ENCODE measurements around the gene P2RX6. TPM values are rescaled to one million over a fixed set of nuclear protein-coding genes. Genes with fewer than 3 reads are reported as not detected.
A peak's percentile ranks its signal among the peaks of the same experiment; 100 is the strongest.

P2RX6 gene
- total and polyA plus RNA-seq, 2 of the 4 experiments (the other 2 are of a cell fraction) = 0.90 to 1.6 TPM

- no peak overlapping the region for H3K56ac ChIP-seq (ENCODE audit: extremely low read depth, insufficient read depth, low read length)
Observed at GRCh38 chr22:21073023-21073422, 58.1 kb downstream of the P2RX6 start.

More at GRCh38 chr22:21073023-21073422, 58.1 kb downstream of the P2RX6 start:
- no peak for TF ChIP-seq ELK1 (IDR thresholded peaks at IDR 0.05; ENCODE audit: borderline replicate concordance, low read depth, low read length)
- no peak for TF ChIP-seq CHD1 (IDR thresholded peaks at IDR 0.05; ENCODE audit: low read depth, low read length)
- TF ChIP-seq MAZ (IDR thresholded peaks at IDR 0.05; ENCODE audit: borderline replicate concordance, low read depth, low read length) = no peak
- TF ChIP-seq MXI1 (IDR thresholded peaks at IDR 0.05; ENCODE audit: borderline replicate concordance, low read depth, low read length) = no peak
- no peak for TF ChIP-seq USF2 (IDR thresholded peaks at IDR 0.05; ENCODE audit: low read depth, low read length)
- no peak for TF ChIP-seq NFE2L2 (IDR thresholded peaks at IDR 0.05; ENCODE audit: low read depth, low read length)
- no peak for TF ChIP-seq RAD21 (IDR thresholded peaks at IDR 0.05; ENCODE audit: low read length)
- no peak for TF ChIP-seq RCOR1 (IDR thresholded peaks at IDR 0.05; ENCODE audit: insufficient replicate concordance, low read length)
- DNase-seq (no peak), ATAC-seq (ENCODE audit: low read depth) (no peak)
- ChIA-PET CTCF (interaction anchor here (1.2 kb wide), 1 partner anchor 9 kb away, joined by 3 read pairs; no protein-coding TSS in a partner anchor), POLR2A (ENCODE audit: unreplicated experiment) (no interaction called here)
- no peak overlapping the region for H3K27ac ChIP-seq (ENCODE audit: insufficient read depth, low read length)
- intact Hi-C loops (cut with micrococcal nuclease) (no loop called here), dilution Hi-C loops (cut with HindIII; ENCODE audit: low sequenced_read_pairs, unreplicated experiment) (no loop called here), in situ Hi-C loops (cut with MboI; ENCODE audit: low sequenced_read_pairs) (no loop called here)
- no peak overlapping the region for H4K91ac ChIP-seq (ENCODE audit: insufficient read depth, low read depth, low read length)
- H4K20me1 ChIP-seq (ENCODE audit: insufficient read depth, low read length) = no peaks in the 10 kb centered on the region
- H2AK9ac ChIP-seq (replicated peaks; ENCODE audit: low read depth, low read length, poor library complexity) = no peak overlapping the region
- peaks cover 10% of the 10 kb centered on the region; the same call in 1 of the 2 replicates for H3K9me3 ChIP-seq (ENCODE audit: control insufficient read depth, insufficient read depth, low read length)
- H3K23ac ChIP-seq (ENCODE audit: low read depth, low read length) = no peak overlapping the region
- H3K4me3 ChIP-seq (ENCODE audit: insufficient read depth, low read depth, low read length) = no peak overlapping the region
- H3K18ac ChIP-seq (ENCODE audit: low read depth, low read length) = no peak overlapping the region
- H3K36me3 ChIP-seq (ENCODE audit: control insufficient read depth, insufficient read depth, low read length) = no peaks in the 10 kb centered on the region
- no peaks in the 10 kb centered on the region for H3K79me1 ChIP-seq (ENCODE audit: low read depth in 1 of 2, low read length in 2 of 2)
- no peak overlapping the region for H2AK5ac ChIP-seq (ENCODE audit: low read depth, low read length)
- H3K14ac ChIP-seq (replicated peaks; ENCODE audit: low read depth, low read length) = no peak overlapping the region
- H3K27me3 ChIP-seq (ENCODE audit: control insufficient read depth, insufficient read depth, low read length) = peaks cover 17% of the 10 kb centered on the region; the same call in 1 of the 2 replicates
- no peak overlapping the region for H4K5ac ChIP-seq (ENCODE audit: low read depth, low read length)
- H2AFZ ChIP-seq (replicated peaks; ENCODE audit: low read length, poor library complexity) = peak overlapping the region; percentile 2
- WGBS, 2 experiments (ENCODE audit: extremely low coverage in 2 of 2, insufficient read length in 1 of 2) = no CpG with 5 or more reads among the region's 3 CpGs
- H4K8ac ChIP-seq (ENCODE audit: low read depth in 2 of 2, low read length in 2 of 2) = no peak overlapping the region
- no peak overlapping the region for H3K9ac ChIP-seq (ENCODE audit: low read depth, low read length)
- H3K4me2 ChIP-seq (ENCODE audit: low read depth, low read length) = no peak overlapping the region
- H2BK20ac ChIP-seq (ENCODE audit: low read depth, low read length) = no peak overlapping the region
- H3K4me1 ChIP-seq (ENCODE audit: control insufficient read depth, insufficient read depth, low read length) = peaks cover 3% of the 10 kb centered on the region
- no peak overlapping the region for H2BK5ac ChIP-seq (ENCODE audit: low read depth, low read length, poor library complexity, severe bottlenecking)
- no peak overlapping the region for H2BK15ac ChIP-seq (ENCODE audit: low read depth, low read length)
- H3K4ac ChIP-seq (ENCODE audit: low read depth, low read length) = no peak overlapping the region
- H2BK120ac ChIP-seq (ENCODE audit: low read depth, low read length) = no peak overlapping the region
- peaks cover 5% of the 10 kb centered on the region; the same call in 1 of the 2 replicates for H3K9me1 ChIP-seq (ENCODE audit: insufficient read depth, low read length)
- no TSS peak for BruUV-seq (replicated peaks)
